ENCODE data around the gene DDX1. TPM values are rescaled to one million over a fixed set of nuclear protein-coding genes. Genes with fewer than 3 reads are reported as not detected.
"Not testable (repeated sequence)": the region's sequence is repeated elsewhere in the genome, so short reads cannot be mapped to it uniquely, and the experiment has no call there.

The DDX1 gene
- total RNA-seq: 100 to 1,000 TPM; 116 to 143 (median 132) TPM
- polyA plus RNA-seq: 100 to 1,000 TPM; 121 to 166 (median 132) TPM
- long read RNA-seq, donor 1, transcript DDX1-201 (26 exons, 2,739 nt): major isoform, 119 of 144 reads
- long read RNA-seq, donor 1, partial matches to known transcripts: 15 of 144 reads
- long read RNA-seq, donor 1, other reads (novel, unspliced or antisense): 10 of 144 reads
- long read RNA-seq, donor 2, transcript DDX1-201 (26 exons, 2,739 nt): major isoform, 216 of 249 reads
- long read RNA-seq, donor 2, partial matches to known transcripts: 24 of 249 reads
- long read RNA-seq, donor 2, other reads (novel, unspliced or antisense): 9 of 249 reads

DNA sequence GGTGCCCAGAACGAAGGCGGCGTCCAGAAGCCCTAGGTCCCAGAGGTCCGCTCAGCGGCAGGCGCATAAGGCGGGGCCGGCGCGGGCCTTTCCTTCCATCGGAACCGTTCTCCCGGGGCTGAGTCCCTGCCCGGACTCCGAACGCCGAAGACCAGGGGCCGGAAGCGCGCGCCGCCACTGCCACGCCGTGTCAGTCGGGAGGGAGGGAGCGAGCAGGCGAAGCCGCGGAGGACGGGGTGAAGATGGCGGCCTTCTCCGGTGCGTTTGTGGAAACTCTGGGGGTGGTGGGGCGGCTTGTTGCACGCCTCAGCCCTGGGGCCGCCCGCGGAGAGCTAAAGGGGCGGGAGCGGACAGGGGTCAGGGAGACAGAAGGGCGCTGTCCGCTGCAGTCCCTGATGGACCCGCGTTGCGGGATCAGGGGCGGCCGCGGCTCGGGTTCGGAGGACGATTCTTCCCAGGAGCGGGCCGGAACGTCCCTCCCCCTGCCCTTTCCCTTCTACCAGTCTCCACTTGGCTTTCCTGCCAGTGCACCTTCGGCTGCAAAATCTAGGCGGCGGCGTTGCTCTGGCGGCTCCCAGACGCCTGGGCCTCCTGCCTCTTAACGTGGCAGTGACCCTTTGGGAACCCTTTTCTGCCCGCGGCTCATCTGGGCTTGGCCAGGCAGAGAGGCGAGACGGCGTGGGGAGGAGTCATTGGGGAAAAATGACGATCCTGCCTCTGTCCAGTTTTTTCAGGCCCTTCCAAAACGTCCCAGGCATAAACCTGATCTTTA is at the start of gene DDX1:
DDX1 (plus strand) TSS at position 177 of the 772 bp plus-strand sequence; CDS start at position 243, 66 bp downstream.
- Histone ChIP-seq H3K27me3 (ENCODE audit: insufficient read depth in 3 of 3, low read length in 2 of 3) (no peaks in the 10 kb centered on the region), H3K4me3 (peak within 1 kb of the TSS; percentile 92), H3K36me3 (ENCODE audit: insufficient read depth in 1 of 2, low read depth in 1 of 2) (peaks cover 6 to 25% of the 10 kb centered on the region in 2 donors), H3K27ac (peak within 1 kb of the TSS; percentile 94), H3K4me1 (peaks cover 28% of the 10 kb centered on the region), H3K9me3 (no peaks in the 10 kb centered on the region)
- intact Hi-C loops (cut with DNase I): loop anchor here in 1 of 2 donors (1.0 kb wide), 1 partner anchor 31 kb away; the partner anchor contains the start of gene NBAS
- ATAC-seq (peak; percentile 95 to 98 (median 96)), DNase-seq (peak; percentile 83 to 91)
- WGBS, 3 donors: 0% methylated on average over 48 to 68 of the region's 68 CpGs
- TF ChIP-seq, protein P1, sequence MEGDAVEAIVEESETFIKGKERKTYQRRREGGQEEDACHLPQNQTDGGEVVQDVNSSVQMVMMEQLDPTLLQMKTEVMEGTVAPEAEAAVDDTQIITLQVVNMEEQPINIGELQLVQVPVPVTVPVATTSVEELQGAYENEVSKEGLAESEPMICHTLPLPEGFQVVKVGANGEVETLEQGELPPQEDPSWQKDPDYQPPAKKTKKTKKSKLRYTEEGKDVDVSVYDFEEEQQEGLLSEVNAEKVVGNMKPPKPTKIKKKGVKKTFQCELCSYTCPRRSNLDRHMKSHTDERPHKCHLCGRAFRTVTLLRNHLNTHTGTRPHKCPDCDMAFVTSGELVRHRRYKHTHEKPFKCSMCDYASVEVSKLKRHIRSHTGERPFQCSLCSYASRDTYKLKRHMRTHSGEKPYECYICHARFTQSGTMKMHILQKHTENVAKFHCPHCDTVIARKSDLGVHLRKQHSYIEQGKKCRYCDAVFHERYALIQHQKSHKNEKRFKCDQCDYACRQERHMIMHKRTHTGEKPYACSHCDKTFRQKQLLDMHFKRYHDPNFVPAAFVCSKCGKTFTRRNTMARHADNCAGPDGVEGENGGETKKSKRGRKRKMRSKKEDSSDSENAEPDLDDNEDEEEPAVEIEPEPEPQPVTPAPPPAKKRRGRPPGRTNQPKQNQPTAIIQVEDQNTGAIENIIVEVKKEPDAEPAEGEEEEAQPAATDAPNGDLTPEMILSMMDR (IDR thresholded peaks at IDR 0.05): no peak

DNA sequence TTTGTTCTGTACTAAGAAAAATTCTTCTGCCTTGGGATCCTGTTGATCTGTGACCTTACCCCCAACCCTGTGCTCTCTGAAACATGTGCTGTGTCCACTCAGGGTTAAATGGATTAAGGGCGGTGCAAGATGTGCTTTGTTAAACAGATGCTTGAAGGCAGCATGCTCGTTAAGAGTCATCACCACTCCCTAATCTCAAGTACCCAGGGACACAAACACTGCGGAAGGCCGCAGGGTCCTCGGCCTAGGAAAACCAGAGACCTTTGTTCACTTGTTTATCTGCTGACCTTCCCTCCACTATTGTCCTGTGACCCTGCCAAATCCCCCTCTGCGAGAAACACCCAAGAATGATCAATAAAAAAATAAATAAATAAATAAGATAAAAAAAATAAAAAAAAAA is 49.4 kb upstream of the DDX1 start:
- 93 to 100% (median 93%) methylated on average over 1 to 3 of the region's 6 CpGs for WGBS, 3 donors
- DNase-seq; intact Hi-C loops (cut with DNase I); H3K9me3 ChIP-seq; H3K4me3 ChIP-seq; ATAC-seq; H3K27ac ChIP-seq; H3K27me3 ChIP-seq (ENCODE audit: insufficient read depth in 3 of 3, low read length in 2 of 3); H3K4me1 ChIP-seq: not testable (repeated sequence)
- peaks cover 0 to 14% of the 10 kb centered on the region in 2 donors for H3K36me3 ChIP-seq (ENCODE audit: insufficient read depth in 1 of 2, low read depth in 1 of 2)

DNA sequence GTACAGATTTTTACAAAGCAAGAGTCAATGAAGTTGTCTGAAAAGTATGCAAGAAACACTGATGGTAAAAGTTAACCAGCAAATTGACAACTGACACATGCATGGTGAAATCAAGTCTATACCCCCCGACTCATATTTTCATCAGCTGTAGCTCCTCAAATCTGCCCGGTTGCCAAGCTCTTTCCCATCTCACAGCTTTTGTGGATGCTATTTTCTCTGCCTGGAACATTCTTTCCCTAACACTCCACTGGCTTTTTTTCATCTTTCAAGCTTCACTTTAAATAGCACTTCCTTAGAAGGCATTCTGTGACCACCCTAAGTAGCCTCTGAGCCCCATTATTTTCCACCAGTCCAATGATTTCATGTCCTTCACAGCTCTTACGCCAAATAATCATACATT is 48.6 kb upstream of the DDX1 start:
- TF ChIP-seq, protein P1 (IDR thresholded peaks at IDR 0.05): no peak
- intact Hi-C loops (cut with DNase I): no loop called here
- WGBS, 3 donors: 86 to 90% (median 89%) methylated on average over 3 of the region's 3 CpGs
- Histone ChIP-seq H3K36me3 (ENCODE audit: insufficient read depth in 1 of 2, low read depth in 1 of 2) (peaks cover 0 to 16% of the 10 kb centered on the region in 2 donors), H3K27ac (no peak overlapping the region), H3K27me3 (ENCODE audit: insufficient read depth in 3 of 3, low read length in 2 of 3) (no peaks in the 10 kb centered on the region), H3K9me3 (no peaks in the 10 kb centered on the region), H3K4me1 (no peaks in the 10 kb centered on the region), H3K4me3 (no peak overlapping the region)
- ATAC-seq (no peak), DNase-seq (no peak)

DNA sequence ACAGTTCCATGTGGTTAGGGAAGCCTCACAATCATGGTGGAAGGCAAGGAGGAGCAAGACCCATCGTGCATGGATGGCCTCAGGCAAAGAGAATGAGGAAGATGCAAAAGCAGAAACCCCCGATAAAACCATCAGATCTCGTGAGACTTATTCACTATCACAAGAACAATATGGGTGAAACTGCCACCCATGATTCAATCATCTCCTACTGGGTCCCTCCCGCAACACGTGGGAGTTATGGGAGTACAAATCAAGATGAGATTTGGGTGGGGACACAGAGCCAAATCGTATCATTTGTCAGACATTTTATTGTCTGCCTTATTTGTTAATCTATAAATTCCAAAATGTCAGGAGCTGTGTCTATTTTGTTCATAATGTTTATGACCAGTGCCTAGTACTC is 48.1 kb upstream of the DDX1 start:
- 95 to 98% (median 98%) methylated on average over 6 of the region's 6 CpGs for WGBS, 3 donors
- H3K4me3 ChIP-seq: no peak overlapping the region
- intact Hi-C loops (cut with DNase I): no loop called here
- TF ChIP-seq, protein P1 (IDR thresholded peaks at IDR 0.05): no peak
- H3K9me3 ChIP-seq: no peaks in the 10 kb centered on the region
- DNase-seq: no peak
- H3K27me3 ChIP-seq (ENCODE audit: insufficient read depth in 3 of 3, low read length in 2 of 3): no peaks in the 10 kb centered on the region
- peaks cover 0 to 16% of the 10 kb centered on the region in 2 donors for H3K36me3 ChIP-seq (ENCODE audit: insufficient read depth in 1 of 2, low read depth in 1 of 2)
- no peaks in the 10 kb centered on the region for H3K4me1 ChIP-seq
- H3K27ac ChIP-seq: no peak overlapping the region
- no peak for ATAC-seq

DNA sequence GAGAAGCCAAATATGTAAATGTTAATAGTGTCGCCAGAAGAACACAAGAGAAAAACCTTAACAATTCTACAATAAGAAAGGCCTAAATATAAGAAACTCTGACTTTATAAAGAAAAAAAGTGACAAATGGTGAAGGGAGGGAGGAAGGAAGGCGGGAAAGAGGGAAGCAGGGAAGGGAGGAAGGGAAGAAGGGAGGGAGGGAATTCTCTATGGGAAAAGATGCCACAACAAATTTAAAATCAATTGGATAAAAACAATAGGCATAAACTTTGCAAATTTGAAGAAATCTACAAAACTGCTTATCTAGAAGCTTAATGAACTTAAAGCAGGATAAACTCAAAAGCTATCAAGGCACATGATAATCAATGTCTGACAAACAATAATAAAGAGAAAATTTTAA is 47.4 kb upstream of the DDX1 start:
- intact Hi-C loops (cut with DNase I): no loop called here
- no peaks in the 10 kb centered on the region for H3K27me3 ChIP-seq (ENCODE audit: insufficient read depth in 3 of 3, low read length in 2 of 3)
- H3K4me3 ChIP-seq: no peak overlapping the region
- no peaks in the 10 kb centered on the region for H3K9me3 ChIP-seq
- ATAC-seq (no peak), DNase-seq (no peak)
- 93 to 95% (median 94%) methylated on average over 2 of the region's 2 CpGs for WGBS, 3 donors
- H3K4me1 ChIP-seq: no peaks in the 10 kb centered on the region
- no peak overlapping the region for H3K27ac ChIP-seq
- TF ChIP-seq, protein P1 (IDR thresholded peaks at IDR 0.05): no peak
- peaks cover 0 to 17% of the 10 kb centered on the region in 2 donors for H3K36me3 ChIP-seq (ENCODE audit: insufficient read depth in 1 of 2, low read depth in 1 of 2)

Data from psoas muscle (tissue), 8 donors.